NCI-H146 treated with DMSO at 0.1 percent for 48 hours (cell line): Measurements from ENCODE around the gene DEFB112.

Experiments used
- DNase-seq: peaks from one replicate; lab custom pipeline; 2025; ENCODE audit not compliant: unreplicated experiment; lab: John Stamatoyannopoulos, UW

DEFB112 gene

DNA sequence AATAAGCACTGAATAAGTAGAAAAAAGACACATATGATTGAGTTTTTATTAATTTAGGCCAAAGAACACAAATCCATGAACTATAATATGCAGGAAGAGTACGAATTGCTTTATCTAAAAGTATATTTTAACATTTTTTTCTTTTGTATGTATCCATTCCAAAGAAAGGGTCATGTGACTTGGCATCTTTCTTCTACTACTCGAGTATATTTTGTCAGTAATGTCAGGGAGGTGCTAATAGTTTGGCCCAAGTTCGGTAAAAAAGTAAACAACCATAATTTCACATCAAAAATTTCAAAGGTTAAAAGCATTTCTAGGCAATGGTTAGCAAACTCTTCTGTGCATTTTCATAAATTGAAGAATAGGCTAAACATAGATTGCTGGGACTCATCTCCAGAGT is 46.6 kb downstream of the DEFB112 start:
- no peak for DNase-seq

DNA sequence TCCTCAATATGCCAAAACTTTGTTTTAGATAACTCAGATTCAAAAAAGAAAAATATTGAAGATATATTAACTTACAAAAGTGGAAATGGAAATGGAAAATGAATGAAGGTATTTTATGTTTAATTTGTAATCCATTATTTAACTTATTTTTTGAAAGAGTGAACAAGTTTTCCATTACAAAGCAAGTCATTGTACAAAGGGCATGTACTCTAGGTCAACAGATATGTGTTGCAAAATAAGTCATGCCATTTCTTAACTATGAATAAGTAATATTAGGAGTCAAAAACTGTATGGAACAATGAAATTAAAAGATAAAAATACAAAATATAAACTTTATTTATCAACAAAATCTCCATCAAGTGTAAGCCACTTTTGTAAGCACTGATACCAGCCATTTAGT is 54.5 kb downstream of the DEFB112 start:
- no peak for DNase-seq
